Karpas-422 (cell line): ENCODE results near the gene CAGE1. TPM values are rescaled to one million over a fixed set of nuclear protein-coding genes. Genes with fewer than 3 reads are reported as not detected.
"Not testable (repeated sequence)": the region's sequence is repeated elsewhere in the genome, so short reads cannot be mapped to it uniquely, and the experiment has no call there.

Experiments
- DNase-seq: peaks from one replicate; pipeline ENCODE4 v3.0.0-alpha.2; 2015
- H2AFZ ChIP-seq: fragments of 200-600 bp; sonication (generic); 2 replicates; pipeline ENCODE4 v1.6.1; 2014; ENCODE audit warnings: antibody characterized with exemption, low read length, mixed read lengths
- H3K27ac ChIP-seq: fragments of 200-600 bp; sonication (generic); 2 replicates; pipeline ENCODE4 v1.5.1; 2014; ENCODE audit warnings: mild to moderate bottlenecking, low read length, moderate library complexity
- H3K27me3 ChIP-seq: fragments of 200-600 bp; sonication (generic); 2 replicates; pipeline ENCODE4 v1.6.1; 2014; ENCODE audit warnings: low read length, mixed read lengths
- H3K36me3 ChIP-seq: fragments of 200-600 bp; sonication (generic); 2 replicates; pipeline ENCODE4 v1.6.1; 2014; ENCODE audit warnings: low read length, mixed read lengths; ENCODE audit not compliant: insufficient read depth
- H3K4me1 ChIP-seq: fragments of 200-600 bp; sonication (generic); 2 replicates; pipeline ENCODE4 v1.6.1; 2014; ENCODE audit warnings: mild to moderate bottlenecking, low read length, mixed read lengths
- H3K4me2 ChIP-seq: fragments of 200-600 bp; sonication (generic); 2 replicates; pipeline ENCODE4 v1.6.1; 2014; ENCODE audit warnings: low read length, low read depth, mild to moderate bottlenecking; ENCODE audit not compliant: poor library complexity, severe bottlenecking
- H3K4me3 ChIP-seq: fragments of 200-600 bp; sonication (generic); 2 replicates; pipeline ENCODE4 v1.5.1; 2014; ENCODE audit warnings: mild to moderate bottlenecking, antibody characterized with exemption, low read length, mixed read lengths
- H3K79me2 ChIP-seq: fragments of 200-600 bp; sonication (generic); 2 replicates; pipeline ENCODE4 v1.6.1; 2014; ENCODE audit warnings: mild to moderate bottlenecking, low read length, mixed read lengths
- H3K9ac ChIP-seq: fragments of 200-600 bp; sonication (generic); 2 replicates; pipeline ENCODE4 v1.6.0; 2014; ENCODE audit warnings: low read length
- H3K9me2 ChIP-seq: fragments of 200-600 bp; sonication (generic), shearing (Covaris generic); replicated peaks from 2 replicates; pipeline ENCODE4 v1.6.0; 2014; ENCODE audit warnings: mild to moderate bottlenecking, low read length, moderate library complexity; ENCODE audit not compliant: insufficient read depth
- H3K9me3 ChIP-seq: fragments of 300-700, 200-600 bp; sonication (generic); 2 replicates; pipeline ENCODE4 v1.6.1; 2014; ENCODE audit warnings: low read length, mixed read lengths
- H4K20me1 ChIP-seq: fragments of 200-600 bp; sonication (generic); 2 replicates; pipeline ENCODE4 v1.6.1; 2014; ENCODE audit warnings: mild to moderate bottlenecking, antibody characterized with exemption, low read length, low read depth; ENCODE audit not compliant: insufficient read depth
- total RNA-seq: library from RNA; depleted of rRNA; stranded (reverse); fragments of >200 nt; shearing (Covaris generic); gene quantifications from 2 replicates; pipeline ENCODE4 v1.2.3, GENCODE V29; 2014; ENCODE audit warnings: low replicate concordance

CAGE1 gene
- total RNA-seq, 1 experiment from 2014 or later, result not detected

GRCh38 chr6:7325750-7326149 lies 63.8 kb downstream of the CAGE1 start:
- Histone ChIP-seq H3K4me2 (no peak overlapping the region), H3K4me3 (no peak overlapping the region), H3K9ac (no peak overlapping the region), H3K9me2 (no peaks in the 10 kb centered on the region), H3K27me3 (no peaks in the 10 kb centered on the region), H3K79me2 (no peaks in the 10 kb centered on the region), H3K4me1 (no peaks in the 10 kb centered on the region), H3K9me3 (no peaks in the 10 kb centered on the region), H3K36me3 (no peaks in the 10 kb centered on the region), H3K27ac (no peak overlapping the region), H2AFZ (no peak overlapping the region), H4K20me1 (no peaks in the 10 kb centered on the region)
- DNase-seq, result no peak

- Histone ChIP-seq H3K36me3 (no peaks in the 10 kb centered on the region), H3K4me1 (no peaks in the 10 kb centered on the region), H3K27ac (no peak overlapping the region), H2AFZ (no peak overlapping the region), H3K27me3 (no peaks in the 10 kb centered on the region), H4K20me1 (no peaks in the 10 kb centered on the region), H3K79me2 (no peaks in the 10 kb centered on the region), H3K4me2 (no peak overlapping the region), H3K9ac (no peak overlapping the region), H3K9me2 (no peaks in the 10 kb centered on the region), H3K9me3 (no peaks in the 10 kb centered on the region), H3K4me3 (no peak overlapping the region)
- no peak for DNase-seq
Measured at GRCh38 chr6:7324520-7324919, 65.0 kb downstream of the CAGE1 start.

GRCh38 chr6:7323074-7323473 lies 66.5 kb downstream of the CAGE1 start:
- H3K4me1 ChIP-seq, result no peaks in the 10 kb centered on the region
- H2AFZ ChIP-seq, result no peak overlapping the region
- no peaks in the 10 kb centered on the region for H3K27me3 ChIP-seq
- no peak overlapping the region for H3K9ac ChIP-seq
- no peaks in the 10 kb centered on the region for H3K9me3 ChIP-seq
- H3K27ac ChIP-seq, result no peak overlapping the region
- no peaks in the 10 kb centered on the region for H3K79me2 ChIP-seq
- no peaks in the 10 kb centered on the region for H4K20me1 ChIP-seq
- H3K9me2 ChIP-seq, result no peaks in the 10 kb centered on the region
- no peak overlapping the region for H3K4me3 ChIP-seq
- H3K4me2 ChIP-seq, result no peak overlapping the region
- DNase-seq, result no peak
- no peaks in the 10 kb centered on the region for H3K36me3 ChIP-seq

GRCh38 chr6:7321866-7322265 lies 67.7 kb downstream of the CAGE1 start:
- not testable (repeated sequence) for H3K27ac ChIP-seq, DNase-seq, H3K4me2 ChIP-seq, H3K36me3 ChIP-seq, H3K4me3 ChIP-seq, H3K79me2 ChIP-seq, H3K4me1 ChIP-seq, H3K9me3 ChIP-seq, H2AFZ ChIP-seq, H3K9me2 ChIP-seq, H4K20me1 ChIP-seq, H3K9ac ChIP-seq, H3K27me3 ChIP-seq

GRCh38 chr6:7319406-7319805 lies 70.1 kb downstream of the CAGE1 start:
- H3K4me2 ChIP-seq, DNase-seq, H3K9me2 ChIP-seq, H3K9me3 ChIP-seq, H3K27ac ChIP-seq, H3K4me3 ChIP-seq, H3K4me1 ChIP-seq, H3K79me2 ChIP-seq, H3K36me3 ChIP-seq, H3K9ac ChIP-seq, H3K27me3 ChIP-seq, H2AFZ ChIP-seq, H4K20me1 ChIP-seq: not testable (repeated sequence)

- H3K27ac ChIP-seq, result no peak overlapping the region
- H3K27me3 ChIP-seq, result no peaks in the 10 kb centered on the region
- H4K20me1 ChIP-seq, result no peaks in the 10 kb centered on the region
- no peak overlapping the region for H3K4me2 ChIP-seq
- H3K36me3 ChIP-seq, result no peaks in the 10 kb centered on the region
- peaks cover 5% of the 10 kb centered on the region for H3K79me2 ChIP-seq
- no peak overlapping the region for H3K4me3 ChIP-seq
- DNase-seq, result no peak
- no peak overlapping the region for H2AFZ ChIP-seq
- H3K9ac ChIP-seq, result no peak overlapping the region
- H3K9me3 ChIP-seq, result no peaks in the 10 kb centered on the region
- H3K4me1 ChIP-seq, result peaks cover 8% of the 10 kb centered on the region
- H3K9me2 ChIP-seq, result no peaks in the 10 kb centered on the region
Measured at GRCh38 chr6:7317538-7317937, 72.0 kb downstream of the CAGE1 start.

- peaks cover 9% of the 10 kb centered on the region for H3K4me1 ChIP-seq
- no peak overlapping the region for H3K4me2 ChIP-seq
- H3K9ac ChIP-seq, result no peak overlapping the region
- H2AFZ ChIP-seq, result no peak overlapping the region
- no peaks in the 10 kb centered on the region for H3K27me3 ChIP-seq
- DNase-seq, result no peak
- H4K20me1 ChIP-seq, result peaks cover 4% of the 10 kb centered on the region; the same call in 1 of the 2 replicates
- H3K4me3 ChIP-seq, result no peak overlapping the region
- H3K79me2 ChIP-seq, result peaks cover 11% of the 10 kb centered on the region
- no peaks in the 10 kb centered on the region for H3K9me3 ChIP-seq
- H3K36me3 ChIP-seq, result no peaks in the 10 kb centered on the region
- no peaks in the 10 kb centered on the region for H3K9me2 ChIP-seq
- H3K27ac ChIP-seq, result no peak overlapping the region
Measured at GRCh38 chr6:7316658-7317533, 72.6 kb downstream of the CAGE1 start.

- Histone ChIP-seq H3K4me1 (peaks cover 19% of the 10 kb centered on the region), H3K79me2 (peaks cover 21% of the 10 kb centered on the region), H3K4me3 (no peak overlapping the region), H3K9me2 (no peaks in the 10 kb centered on the region), H3K27ac (no peak overlapping the region), H3K36me3 (peaks cover 5% of the 10 kb centered on the region; the same call in 1 of the 2 replicates), H4K20me1 (peaks cover 9% of the 10 kb centered on the region; the same call in 1 of the 2 replicates), H3K9ac (no peak overlapping the region), H3K4me2 (no peak overlapping the region), H2AFZ (no peak overlapping the region), H3K27me3 (no peaks in the 10 kb centered on the region), H3K9me3 (no peaks in the 10 kb centered on the region)
- DNase-seq, result no peak
Measured at GRCh38 chr6:7315948-7316365, 73.6 kb downstream of the CAGE1 start.
